T-helper 9 cell (primary cell): ENCODE measurements around the gene MED26.
A peak's percentile ranks its signal among the peaks of the same experiment; 100 is the strongest.
"Not testable (repeated sequence)": the region's sequence is repeated elsewhere in the genome, so short reads cannot be mapped to it uniquely, and the experiment has no call there.

ENCODE experiments used
- DNase-seq: peaks from one replicate; pipeline ENCODE4 v3.0.0-alpha.2; 2020
- total RNA-seq, 2 donors: gene quantifications; one replicate each; lab custom pipeline; 2026; lab: John Stamatoyannopoulos, UW

The MED26 gene
- 14.3 to 30.4 reads per million in 2 donors for total RNA-seq

- DNase-seq, result peak; percentile 94
Observed at GRCh38 chr19:16628183-16628983, at the start of gene MED26. TSS of gene MED26 (minus strand) at chr19:16628204. CDS start at chr19:16627943, 261 bp downstream.

GRCh38 chr19:16677055-16677454, 49.1 kb upstream of the MED26 start:
- no peak for DNase-seq

- DNase-seq, result no peak
Observed at GRCh38 chr19:16676101-16676798, 48.2 kb upstream of the MED26 start.

GRCh38 chr19:16673839-16674238, 45.8 kb upstream of the MED26 start:
- DNase-seq, result not testable (repeated sequence)

- DNase-seq, result no peak
Observed at GRCh38 chr19:16673231-16673630, 45.2 kb upstream of the MED26 start.

GRCh38 chr19:16671652-16672274, 43.8 kb upstream of the MED26 start:
- DNase-seq, result no peak

- DNase-seq, result no peak
Observed at GRCh38 chr19:16670291-16670690, 42.3 kb upstream of the MED26 start.

- DNase-seq, result not testable (repeated sequence)
Observed at GRCh38 chr19:16668702-16669101, 40.7 kb upstream of the MED26 start.

GRCh38 chr19:16668176-16668575, 40.2 kb upstream of the MED26 start:
- no peak for DNase-seq

- DNase-seq, result peak; percentile 5
Observed at GRCh38 chr19:16661480-16662034, 33.6 kb upstream of the MED26 start.

- DNase-seq, result peak; percentile 38
Observed at GRCh38 chr19:16660763-16661479, 32.9 kb upstream of the MED26 start, which contains the start of gene TMEM38A. TSS of gene TMEM38A (plus strand) at chr19:16661139. CDS start at chr19:16661218, 79 bp downstream.

- peak; percentile 94 for DNase-seq
Observed at GRCh38 chr19:16659832-16660708, 32.1 kb upstream of the MED26 start, which contains the start of gene SMIM7. TSS of gene SMIM7 (minus strand) at chr19:16660144. CDS start at chr19:16660110, 34 bp downstream.

GRCh38 chr19:16659464-16659831, 31.4 kb upstream of the MED26 start:
- no peak for DNase-seq

GRCh38 chr19:16657384-16657783, 29.4 kb upstream of the MED26 start:
- no peak for DNase-seq

- DNase-seq, result no peak
Observed at GRCh38 chr19:16655727-16656126, 27.7 kb upstream of the MED26 start.

GRCh38 chr19:16654627-16655026, 26.6 kb upstream of the MED26 start:
- DNase-seq, result no peak

- DNase-seq, result no peak
Observed at GRCh38 chr19:16654140-16654539, 26.1 kb upstream of the MED26 start.

- DNase-seq, result no peak
Observed at GRCh38 chr19:16652854-16653253, 24.9 kb upstream of the MED26 start.

GRCh38 chr19:16651421-16652188, 23.6 kb upstream of the MED26 start:
- not testable (repeated sequence) for DNase-seq

GRCh38 chr19:16650821-16651220, 22.8 kb upstream of the MED26 start:
- DNase-seq, result no peak
